Measurements from ENCODE around the gene KIRREL3. TPM values are rescaled to one million over a fixed set of nuclear protein-coding genes. Genes with fewer than 3 reads are reported as not detected.

KIRREL3 gene
- total RNA-seq, 4 donors from 2014 or later: 0.82 to 15.7 (median 1.4) TPM; not detected in 1

- no peaks in the 10 kb centered on the region for H3K27me3 ChIP-seq
- no peak overlapping the region for H3K4me3 ChIP-seq
- no peaks in the 10 kb centered on the region for H3K36me3 ChIP-seq
- WGBS, 2 donors (ENCODE audit: low coverage in 1 of 2): 56 to 71% methylated on average over 5 of the region's 5 CpGs
- H3K9me3 ChIP-seq: no peaks in the 10 kb centered on the region
- in situ Hi-C loops (cut with MboI; ENCODE audit: low pct_ligation_motif_present in 1 of 4, low pct_unique_long_range_greater_than_20kb in 1 of 4, low sequenced_read_pairs in 3 of 4): no loop called here
- no peaks in the 10 kb centered on the region for H3K4me1 ChIP-seq
- DNase-seq: no peak
- TF ChIP-seq POLR2AphosphoS5 (IDR thresholded peaks at IDR 0.05) (no peak), EP300 (IDR thresholded peaks at IDR 0.05; ENCODE audit: low read depth) (no peak), POLR2A (IDR thresholded peaks at IDR 0.05) (no peak)
- TF ChIP-seq, protein P1, sequence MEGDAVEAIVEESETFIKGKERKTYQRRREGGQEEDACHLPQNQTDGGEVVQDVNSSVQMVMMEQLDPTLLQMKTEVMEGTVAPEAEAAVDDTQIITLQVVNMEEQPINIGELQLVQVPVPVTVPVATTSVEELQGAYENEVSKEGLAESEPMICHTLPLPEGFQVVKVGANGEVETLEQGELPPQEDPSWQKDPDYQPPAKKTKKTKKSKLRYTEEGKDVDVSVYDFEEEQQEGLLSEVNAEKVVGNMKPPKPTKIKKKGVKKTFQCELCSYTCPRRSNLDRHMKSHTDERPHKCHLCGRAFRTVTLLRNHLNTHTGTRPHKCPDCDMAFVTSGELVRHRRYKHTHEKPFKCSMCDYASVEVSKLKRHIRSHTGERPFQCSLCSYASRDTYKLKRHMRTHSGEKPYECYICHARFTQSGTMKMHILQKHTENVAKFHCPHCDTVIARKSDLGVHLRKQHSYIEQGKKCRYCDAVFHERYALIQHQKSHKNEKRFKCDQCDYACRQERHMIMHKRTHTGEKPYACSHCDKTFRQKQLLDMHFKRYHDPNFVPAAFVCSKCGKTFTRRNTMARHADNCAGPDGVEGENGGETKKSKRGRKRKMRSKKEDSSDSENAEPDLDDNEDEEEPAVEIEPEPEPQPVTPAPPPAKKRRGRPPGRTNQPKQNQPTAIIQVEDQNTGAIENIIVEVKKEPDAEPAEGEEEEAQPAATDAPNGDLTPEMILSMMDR (IDR thresholded peaks at IDR 0.05): no peak
- no peak overlapping the region for H3K27ac ChIP-seq
- intact Hi-C loops (cut with DNase I; ENCODE audit: low total_unique reads): no loop called here
Observed at GRCh38 chr11:126638648-126639047, 361.9 kb downstream of the KIRREL3 start.

DNA sequence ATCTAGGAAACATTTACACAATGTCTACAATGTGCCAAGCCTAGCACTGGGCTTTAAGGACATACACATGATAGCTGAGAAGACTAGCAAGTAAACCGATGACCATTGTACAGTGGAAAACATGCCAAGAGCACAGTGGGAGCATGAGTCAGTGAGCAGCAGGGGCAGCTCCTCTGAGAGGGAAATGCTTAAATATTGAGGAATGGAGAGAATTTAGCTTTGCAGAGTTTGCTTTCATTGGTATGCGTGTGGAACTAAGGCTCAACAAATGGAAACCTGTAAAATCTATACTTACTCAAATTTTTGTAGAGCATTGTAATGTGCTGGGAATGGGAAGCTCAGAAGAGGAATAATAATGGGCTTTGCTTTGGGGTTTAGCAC lies 362.8 kb downstream of the KIRREL3 start:
- no peak for TF ChIP-seq POLR2AphosphoS5 (IDR thresholded peaks at IDR 0.05)
- TF ChIP-seq EP300 (IDR thresholded peaks at IDR 0.05; ENCODE audit: low read depth): no peak
- no peak for TF ChIP-seq POLR2A (IDR thresholded peaks at IDR 0.05)
- TF ChIP-seq, protein P1 (IDR thresholded peaks at IDR 0.05): no peak
- in situ Hi-C loops (cut with MboI; ENCODE audit: low pct_ligation_motif_present in 1 of 4, low pct_unique_long_range_greater_than_20kb in 1 of 4, low sequenced_read_pairs in 3 of 4): no loop called here
- DNase-seq: no peak
- Histone ChIP-seq H3K27ac (no peak overlapping the region), H3K36me3 (no peaks in the 10 kb centered on the region), H3K9me3 (no peaks in the 10 kb centered on the region), H3K27me3 (no peaks in the 10 kb centered on the region), H3K4me3 (no peak overlapping the region), H3K4me1 (no peaks in the 10 kb centered on the region)
- 80 to 100% methylated on average over 2 of the region's 2 CpGs for WGBS, 2 donors (ENCODE audit: low coverage in 1 of 2)
- intact Hi-C loops (cut with DNase I; ENCODE audit: low total_unique reads): no loop called here

- WGBS, 2 donors (ENCODE audit: low coverage in 1 of 2): 60 to 61% methylated on average over 5 of the region's 5 CpGs
- no peak overlapping the region for H3K27ac ChIP-seq
- H3K27me3 ChIP-seq: no peaks in the 10 kb centered on the region
- intact Hi-C loops (cut with DNase I; ENCODE audit: low total_unique reads) (no loop called here), in situ Hi-C loops (cut with MboI; ENCODE audit: low pct_ligation_motif_present in 1 of 4, low pct_unique_long_range_greater_than_20kb in 1 of 4, low sequenced_read_pairs in 3 of 4) (no loop called here)
- H3K4me1 ChIP-seq: no peaks in the 10 kb centered on the region
- no peak for DNase-seq
- no peaks in the 10 kb centered on the region for H3K9me3 ChIP-seq
- TF ChIP-seq, protein P1 (IDR thresholded peaks at IDR 0.05): no peak
- TF ChIP-seq EP300 (IDR thresholded peaks at IDR 0.05; ENCODE audit: low read depth): no peak
- TF ChIP-seq POLR2AphosphoS5 (IDR thresholded peaks at IDR 0.05): no peak
- TF ChIP-seq POLR2A (IDR thresholded peaks at IDR 0.05): no peak
- no peaks in the 10 kb centered on the region for H3K36me3 ChIP-seq
- H3K4me3 ChIP-seq: no peak overlapping the region
Observed at GRCh38 chr11:126636911-126637794, 363.4 kb downstream of the KIRREL3 start.

- TF ChIP-seq EP300 (IDR thresholded peaks at IDR 0.05; ENCODE audit: low read depth) (no peak), POLR2AphosphoS5 (IDR thresholded peaks at IDR 0.05) (no peak), POLR2A (IDR thresholded peaks at IDR 0.05) (no peak)
- TF ChIP-seq, protein P1 (IDR thresholded peaks at IDR 0.05): no peak
- no peaks in the 10 kb centered on the region for H3K36me3 ChIP-seq
- DNase-seq: no peak
- in situ Hi-C loops (cut with MboI; ENCODE audit: low pct_ligation_motif_present in 1 of 4, low pct_unique_long_range_greater_than_20kb in 1 of 4, low sequenced_read_pairs in 3 of 4) (no loop called here), intact Hi-C loops (cut with DNase I; ENCODE audit: low total_unique reads) (no loop called here)
- H3K9me3 ChIP-seq: no peaks in the 10 kb centered on the region
- no peaks in the 10 kb centered on the region for H3K27me3 ChIP-seq
- no peak overlapping the region for H3K4me3 ChIP-seq
- 69% methylated on average over 3 of the region's 3 CpGs; no CpG with 5 or more reads in 1 of the 2 donors for WGBS, 2 donors (ENCODE audit: low coverage in 1 of 2)
- H3K4me1 ChIP-seq: no peaks in the 10 kb centered on the region
- H3K27ac ChIP-seq: no peak overlapping the region
Observed at GRCh38 chr11:126635511-126635910, 365.1 kb downstream of the KIRREL3 start.
